ENCODE measurements around the gene KIAA1671. TPM values are rescaled to one million over a fixed set of nuclear protein-coding genes. Genes with fewer than 3 reads are reported as not detected.
A peak's percentile ranks its signal among the peaks of the same experiment; 100 is the strongest.

The KIAA1671 gene
- total and polyA plus RNA-seq, 10 donors = 0.72 to 11.9 (median 8.2) TPM

DNA sequence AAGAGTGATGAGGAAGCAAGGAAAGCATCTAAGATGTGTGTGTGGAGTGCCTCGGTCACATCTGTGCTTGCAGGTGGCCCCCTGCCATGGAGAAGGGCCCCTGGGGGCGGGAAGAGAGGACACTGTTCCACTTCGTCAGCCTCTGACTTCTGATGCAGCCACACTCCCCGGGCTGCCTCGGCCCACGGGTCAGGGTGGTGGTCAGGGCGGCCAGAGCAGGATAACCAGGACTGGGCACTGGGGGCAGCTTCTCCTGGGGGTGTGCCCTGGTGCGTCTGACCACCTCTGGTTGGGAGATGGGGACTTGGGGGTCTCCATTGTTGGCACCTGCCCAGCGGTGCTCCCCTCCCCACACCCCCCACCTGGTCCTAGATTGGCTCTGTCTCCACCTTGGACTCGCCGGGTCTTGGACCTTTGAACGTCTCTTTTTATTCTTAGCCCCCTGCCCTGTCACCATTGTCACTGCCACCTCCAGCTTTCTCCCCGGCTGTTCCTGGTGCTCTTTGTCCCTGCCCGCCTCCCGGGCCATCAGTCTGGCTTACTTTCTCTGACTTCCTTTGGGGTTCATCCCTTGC is 114.4 kb downstream of the KIAA1671 start:
- 86 to 94% (median 91%) methylated on average over 15 of the region's 15 CpGs for WGBS, 5 donors
- intact Hi-C loops (cut with DNase I; ENCODE audit: low total_unique reads) = no loop called here
- no peak for DNase-seq
- Histone ChIP-seq H3K36me3 (no peaks in the 10 kb centered on the region), H3K4me1 (peaks cover 0 to 64% (median 32%) of the 10 kb centered on the region in 6 donors), H3K9me3 (no peaks in the 10 kb centered on the region), H3K27me3 (replicated peaks in 1 of 7) (peaks cover 0 to 24% (median 0%) of the 10 kb centered on the region in 7 donors), H3K27ac (peak overlapping the region in 5 of 8 donors; percentile 29 to 86 (median 77)), H3K4me3 (no peak overlapping the region)
- TF ChIP-seq POLR2AphosphoS5 (IDR thresholded peaks at IDR 0.05) = no peak
- no peak for TF ChIP-seq POLR2A (IDR thresholded peaks at IDR 0.05)
- TF ChIP-seq, protein P1, sequence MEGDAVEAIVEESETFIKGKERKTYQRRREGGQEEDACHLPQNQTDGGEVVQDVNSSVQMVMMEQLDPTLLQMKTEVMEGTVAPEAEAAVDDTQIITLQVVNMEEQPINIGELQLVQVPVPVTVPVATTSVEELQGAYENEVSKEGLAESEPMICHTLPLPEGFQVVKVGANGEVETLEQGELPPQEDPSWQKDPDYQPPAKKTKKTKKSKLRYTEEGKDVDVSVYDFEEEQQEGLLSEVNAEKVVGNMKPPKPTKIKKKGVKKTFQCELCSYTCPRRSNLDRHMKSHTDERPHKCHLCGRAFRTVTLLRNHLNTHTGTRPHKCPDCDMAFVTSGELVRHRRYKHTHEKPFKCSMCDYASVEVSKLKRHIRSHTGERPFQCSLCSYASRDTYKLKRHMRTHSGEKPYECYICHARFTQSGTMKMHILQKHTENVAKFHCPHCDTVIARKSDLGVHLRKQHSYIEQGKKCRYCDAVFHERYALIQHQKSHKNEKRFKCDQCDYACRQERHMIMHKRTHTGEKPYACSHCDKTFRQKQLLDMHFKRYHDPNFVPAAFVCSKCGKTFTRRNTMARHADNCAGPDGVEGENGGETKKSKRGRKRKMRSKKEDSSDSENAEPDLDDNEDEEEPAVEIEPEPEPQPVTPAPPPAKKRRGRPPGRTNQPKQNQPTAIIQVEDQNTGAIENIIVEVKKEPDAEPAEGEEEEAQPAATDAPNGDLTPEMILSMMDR (IDR thresholded peaks at IDR 0.05 in 8 of 11, conservative IDR thresholded peaks at IDR 0.05 in 3 of 11) = no peak

- peak; percentile 90 for DNase-seq
- Histone ChIP-seq H3K4me3 (no peak overlapping the region), H3K27ac (peak overlapping the region; percentile 1 to 86 (median 53)), H3K36me3 (no peaks in the 10 kb centered on the region), H3K4me1 (peaks cover 0 to 64% (median 26%) of the 10 kb centered on the region in 6 donors), H3K27me3 (replicated peaks in 1 of 7) (peaks cover 0 to 24% (median 0%) of the 10 kb centered on the region in 7 donors), H3K9me3 (no peaks in the 10 kb centered on the region)
- TF ChIP-seq POLR2AphosphoS5 (IDR thresholded peaks at IDR 0.05) (peak; percentile 38 to 57 (median 56)), POLR2A (IDR thresholded peaks at IDR 0.05) (no peak)
- 59 to 83% (median 75%) methylated on average over 13 to 18 of the region's 18 CpGs for WGBS, 5 donors
- intact Hi-C loops (cut with DNase I; ENCODE audit: low total_unique reads) = no loop called here
These were observed 115.4 kb downstream of the KIAA1671 start for GRCh38 chr22:25067851-25068421.

DNA sequence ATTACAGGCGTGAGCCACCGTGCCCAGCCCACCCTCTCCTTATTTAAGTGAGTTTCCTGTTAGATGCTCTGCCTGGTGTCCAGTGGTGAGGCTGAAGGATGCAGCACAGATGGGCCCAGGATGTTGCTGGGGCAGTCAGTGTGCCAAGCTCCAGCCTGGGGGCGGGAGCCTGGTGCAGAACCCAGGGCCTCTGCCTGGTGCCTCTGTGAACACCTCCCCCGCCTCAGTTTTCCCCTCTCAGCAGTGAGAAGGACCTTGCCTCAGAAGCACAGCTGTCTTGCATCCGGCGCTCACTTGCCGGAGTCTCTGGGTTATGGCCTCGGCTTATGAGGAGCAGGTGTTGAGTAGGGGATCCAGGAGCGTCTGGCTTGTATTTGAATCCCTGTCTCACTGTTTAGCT is 116.2 kb downstream of the KIAA1671 start:
- Histone ChIP-seq H3K9me3 (no peaks in the 10 kb centered on the region), H3K27me3 (replicated peaks in 1 of 7) (peaks cover 0 to 24% (median 0%) of the 10 kb centered on the region in 7 donors), H3K27ac (peak overlapping the region in 5 of 8 donors; percentile 59 to 86 (median 77)), H3K4me1 (peaks cover 0 to 62% (median 26%) of the 10 kb centered on the region in 6 donors), H3K36me3 (no peaks in the 10 kb centered on the region), H3K4me3 (peak overlapping the region in 1 of 8 donors; percentile 57)
- DNase-seq = peak; percentile 78
- 63 to 89% (median 81%) methylated on average over 9 of the region's 9 CpGs for WGBS, 5 donors
- intact Hi-C loops (cut with DNase I; ENCODE audit: low total_unique reads) = no loop called here
- TF ChIP-seq, protein P1 (IDR thresholded peaks at IDR 0.05 in 8 of 11, conservative IDR thresholded peaks at IDR 0.05 in 3 of 11) = no peak
- TF ChIP-seq POLR2A (IDR thresholded peaks at IDR 0.05) (no peak), POLR2AphosphoS5 (IDR thresholded peaks at IDR 0.05) (no peak)

DNA sequence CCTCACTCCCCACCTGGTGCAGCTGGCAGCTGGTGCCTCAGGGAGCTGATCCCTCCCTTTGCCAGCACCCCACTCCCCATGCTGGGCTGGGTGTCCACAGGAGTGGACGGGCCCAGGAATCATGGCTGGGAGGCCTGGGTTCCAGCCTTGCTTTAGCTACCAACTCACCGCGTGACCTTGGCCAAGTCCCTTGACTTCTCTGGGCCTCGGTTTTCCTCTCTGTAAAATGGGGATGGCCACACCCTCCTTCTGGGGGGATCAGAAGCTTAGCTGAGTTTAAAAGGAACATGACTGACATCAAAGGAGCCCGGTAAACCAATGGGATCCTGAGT is 116.9 kb downstream of the KIAA1671 start:
- peaks cover 0 to 62% (median 26%) of the 10 kb centered on the region in 6 donors for H3K4me1 ChIP-seq
- no peak for DNase-seq
- TF ChIP-seq POLR2AphosphoS5 (IDR thresholded peaks at IDR 0.05) = no peak
- TF ChIP-seq POLR2A (IDR thresholded peaks at IDR 0.05) = no peak
- TF ChIP-seq, protein P1 (IDR thresholded peaks at IDR 0.05 in 8 of 11, conservative IDR thresholded peaks at IDR 0.05 in 3 of 11) = no peak
- H3K27me3 ChIP-seq (replicated peaks in 1 of 7) = peaks cover 0 to 24% (median 0%) of the 10 kb centered on the region in 7 donors
- 63 to 73% (median 72%) methylated on average over 5 of the region's 5 CpGs for WGBS, 5 donors
- intact Hi-C loops (cut with DNase I; ENCODE audit: low total_unique reads) = no loop called here
- H3K4me3 ChIP-seq = peak overlapping the region in 1 of 8 donors; percentile 57
- H3K27ac ChIP-seq = peak overlapping the region in 4 of 8 donors; percentile 64 to 86 (median 79)
- H3K9me3 ChIP-seq = no peaks in the 10 kb centered on the region
- no peaks in the 10 kb centered on the region for H3K36me3 ChIP-seq

Measured in spleen (tissue), 11 donors.